ENCODE measurements around the gene C10orf71. TPM values are rescaled to one million over a fixed set of nuclear protein-coding genes. Genes with fewer than 3 reads are reported as not detected.

Gene C10orf71
- total RNA-seq, 2 experiments from 2014 or later = not detected

DNA sequence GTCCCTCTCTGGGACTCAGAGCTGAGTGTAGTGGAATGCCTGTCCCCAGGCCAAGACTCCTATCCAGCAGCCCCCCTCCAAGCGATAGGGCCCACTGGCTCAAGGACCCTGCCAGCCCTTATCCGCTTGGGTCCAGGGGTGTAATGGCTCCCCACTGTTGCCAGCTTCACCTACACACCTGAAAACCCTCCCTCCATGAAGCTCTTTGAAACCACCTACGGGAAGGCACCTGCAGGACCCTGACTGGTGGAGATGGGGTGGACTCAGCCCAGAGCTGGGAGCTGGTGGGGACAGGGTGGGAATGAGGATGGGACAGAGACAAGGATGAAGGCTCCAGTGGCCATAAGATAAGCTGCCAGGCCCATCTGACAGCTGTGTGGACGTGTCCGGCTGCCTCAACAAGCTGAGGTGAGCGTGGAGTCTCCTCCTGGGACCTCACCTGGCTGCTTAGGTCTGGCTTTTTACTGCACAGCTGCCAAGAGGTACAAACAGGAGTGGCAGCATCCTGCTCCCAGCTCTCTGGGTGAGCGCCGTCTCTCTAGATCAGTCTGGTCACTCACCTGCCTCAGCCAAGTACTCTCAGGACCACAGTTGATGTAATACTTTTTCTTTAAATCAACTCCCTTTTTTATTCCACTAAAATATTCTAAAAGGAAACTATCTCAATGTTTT, 55.1 kb downstream of the C10orf71 start:
- CTCF ChIA-PET = no interaction called here

DNA sequence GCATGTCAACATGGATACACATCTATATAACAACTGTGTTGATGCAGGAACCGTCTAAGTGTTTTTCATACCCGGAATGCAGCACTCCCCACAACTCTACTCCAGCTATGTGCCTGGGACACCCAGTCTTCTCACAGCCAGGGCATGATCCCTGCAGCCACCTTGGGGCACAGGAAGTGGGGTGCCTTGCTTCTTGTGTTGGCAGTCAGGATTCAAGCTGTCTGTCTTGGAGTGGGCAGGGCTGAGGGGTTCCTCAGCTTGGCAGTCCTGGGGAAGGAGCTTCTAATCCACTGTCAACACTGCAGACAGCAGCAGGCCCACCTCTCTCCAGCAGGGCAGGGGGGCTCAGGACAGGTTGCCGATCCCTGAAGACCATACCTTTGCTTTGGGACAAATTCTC, 55.6 kb downstream of the C10orf71 start:
- POLR2A ChIA-PET = no interaction called here
- CTCF ChIA-PET = no interaction called here

More for the DNA sequence above, 55.1 kb downstream of the C10orf71 start:
- POLR2A ChIA-PET = no interaction called here

- ChIA-PET POLR2A (no interaction called here), CTCF (no interaction called here)
Observed at GRCh38 chr10:49355221-49355620, 56.3 kb downstream of the C10orf71 start.

- ChIA-PET CTCF (no interaction called here), POLR2A (no interaction called here)
Observed at GRCh38 chr10:49356181-49356580, 57.2 kb downstream of the C10orf71 start.

DNA sequence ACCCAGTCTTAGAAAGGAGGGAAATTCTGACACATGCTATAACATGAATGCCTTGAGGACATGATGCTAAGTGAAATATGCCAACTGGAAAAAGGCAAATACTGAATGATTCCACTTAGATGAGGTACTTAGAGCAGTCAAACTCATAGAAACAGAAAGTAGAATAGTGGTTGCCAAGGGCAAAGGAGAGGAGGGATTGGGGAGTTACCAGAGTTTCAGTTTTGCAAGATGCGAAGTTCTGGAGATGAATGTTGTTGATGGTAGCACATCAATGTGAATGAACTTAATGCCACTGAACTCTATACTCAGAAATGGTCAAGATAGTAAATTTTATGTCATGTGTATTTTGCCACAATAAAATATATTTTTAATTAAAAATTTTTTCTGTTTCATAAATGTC, 58.0 kb downstream of the C10orf71 start:
- POLR2A ChIA-PET = no interaction called here
- CTCF ChIA-PET = no interaction called here

DNA sequence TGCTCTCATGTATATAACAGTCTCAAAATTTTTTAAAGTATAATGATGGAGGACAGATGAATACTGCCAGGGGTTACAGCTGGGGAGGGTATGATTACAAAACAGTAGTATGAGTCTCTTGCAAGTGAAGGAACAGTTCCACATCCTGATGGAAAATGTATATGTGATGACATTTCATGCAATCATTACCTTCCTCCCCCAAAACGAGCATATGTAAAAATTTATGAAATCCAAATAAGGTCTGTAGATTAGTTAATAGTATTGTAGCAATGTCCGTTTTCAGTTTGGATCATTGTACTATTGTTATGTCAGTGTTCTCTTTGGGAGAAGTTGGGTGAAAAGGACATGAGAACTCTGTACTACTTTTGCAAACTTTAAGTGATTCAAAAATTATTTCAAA, 58.9 kb downstream of the C10orf71 start:
- ChIA-PET CTCF (no interaction called here), POLR2A (no interaction called here)

DNA sequence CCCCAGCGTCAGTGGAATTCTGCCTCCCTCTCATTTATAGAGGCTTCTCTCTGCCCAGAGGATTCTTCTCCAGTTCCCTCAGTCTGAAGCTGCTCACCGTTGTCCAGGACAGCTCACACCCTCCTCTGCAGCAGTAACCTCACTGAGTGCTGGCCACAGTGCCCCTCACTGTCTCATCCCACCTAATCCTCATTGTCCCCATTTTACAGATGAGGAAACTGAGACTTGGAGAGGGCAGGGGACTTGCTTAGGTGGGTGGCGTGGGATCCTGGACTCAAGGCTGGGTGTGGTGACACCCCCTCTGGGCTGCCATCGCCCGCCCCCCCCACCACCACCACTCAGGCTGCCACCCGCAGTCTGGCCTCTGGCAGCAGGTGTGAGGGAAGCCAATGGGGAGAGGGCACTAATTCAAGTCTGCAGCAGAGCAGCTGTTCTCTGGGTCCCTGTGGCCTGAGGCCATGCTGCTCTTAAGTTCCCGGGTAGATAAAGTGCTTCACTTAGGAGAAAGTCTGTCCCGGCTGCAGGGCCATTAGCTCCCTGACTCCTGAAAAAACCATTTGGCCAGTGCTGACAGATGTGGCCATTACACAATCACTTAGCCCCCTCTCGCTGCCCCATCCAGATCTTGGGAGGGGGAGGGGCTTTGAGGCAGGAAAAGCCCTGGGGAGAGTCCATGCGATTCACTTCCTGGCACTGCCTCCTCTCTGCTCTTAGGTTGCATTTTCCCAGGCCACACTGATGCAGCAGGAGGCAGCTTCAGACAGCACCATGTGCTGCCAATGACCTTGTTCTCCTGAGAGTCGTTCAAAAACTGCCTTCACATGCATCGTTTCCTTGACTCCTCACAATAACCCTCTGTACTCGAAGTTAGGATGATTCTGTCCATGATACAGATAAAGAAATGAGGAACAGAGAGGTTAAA, 60.6 kb downstream of the C10orf71 start:
- CTCF ChIA-PET = no interaction called here
- POLR2A ChIA-PET = no interaction called here

DNA sequence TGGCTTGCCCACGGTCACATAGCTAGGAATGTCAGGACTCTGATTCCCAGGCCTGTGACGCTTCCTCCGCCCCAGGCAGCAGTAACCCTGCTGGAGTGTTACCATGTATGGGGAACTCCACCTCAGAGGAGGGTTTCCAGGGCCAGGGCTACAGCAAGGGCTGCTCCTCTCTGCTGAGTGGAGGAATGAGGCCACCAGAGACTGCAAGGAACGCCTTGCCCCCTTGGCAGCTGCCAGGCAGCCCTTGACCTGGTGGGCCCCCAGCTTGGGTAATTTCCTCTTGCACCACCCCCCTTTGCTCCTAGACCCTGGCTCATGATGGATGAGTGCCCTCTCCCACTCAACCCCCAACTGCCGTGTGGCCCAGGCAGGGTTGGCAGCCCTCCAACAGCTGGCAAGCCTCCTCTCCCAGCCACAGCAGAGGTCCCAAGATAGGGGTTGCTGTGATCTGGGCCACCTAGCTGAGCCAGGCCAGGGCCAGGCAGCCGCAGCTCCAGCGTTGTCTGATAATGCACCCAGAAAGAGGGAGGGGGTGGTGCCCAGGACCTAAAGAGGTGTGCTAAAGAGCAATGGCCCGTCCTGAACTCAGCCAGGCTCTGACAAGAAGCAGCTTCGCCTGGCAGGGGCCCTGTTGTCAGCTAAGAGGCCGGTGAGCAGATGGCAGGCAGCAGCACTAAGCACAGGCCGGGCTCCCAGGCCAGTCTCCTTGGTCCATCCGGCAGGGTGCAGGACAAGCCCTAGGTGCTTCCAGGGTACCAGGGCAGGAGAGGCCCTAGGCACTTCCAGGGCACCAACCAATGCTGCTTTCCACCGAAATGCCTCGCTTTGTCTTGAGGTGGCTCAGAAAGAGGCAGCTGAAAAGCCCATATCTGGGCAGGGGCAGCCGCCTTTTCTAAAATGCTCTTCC, 61.6 kb downstream of the C10orf71 start:
- ChIA-PET CTCF (no interaction called here), POLR2A (no interaction called here)

DNA sequence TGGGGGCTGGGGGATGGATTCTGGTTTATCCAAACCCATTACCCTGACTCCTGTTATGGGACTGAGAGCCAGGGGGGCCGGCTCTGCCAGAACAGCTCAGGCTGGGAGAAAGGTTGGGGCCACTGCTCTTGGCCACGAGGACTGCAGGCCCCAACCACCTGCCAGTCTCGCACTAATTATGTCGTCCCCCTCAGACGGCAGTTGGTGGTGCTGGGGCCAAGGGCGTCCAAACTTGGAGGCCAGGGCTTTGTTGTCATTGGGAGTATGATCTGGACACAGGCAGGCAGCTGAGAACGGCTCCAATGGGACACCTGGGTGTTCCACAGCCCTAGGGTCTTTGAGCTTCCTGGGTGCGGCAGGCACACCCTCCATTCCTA, 62.2 kb downstream of the C10orf71 start:
- ChIA-PET POLR2A (no interaction called here), CTCF (no interaction called here)

DNA sequence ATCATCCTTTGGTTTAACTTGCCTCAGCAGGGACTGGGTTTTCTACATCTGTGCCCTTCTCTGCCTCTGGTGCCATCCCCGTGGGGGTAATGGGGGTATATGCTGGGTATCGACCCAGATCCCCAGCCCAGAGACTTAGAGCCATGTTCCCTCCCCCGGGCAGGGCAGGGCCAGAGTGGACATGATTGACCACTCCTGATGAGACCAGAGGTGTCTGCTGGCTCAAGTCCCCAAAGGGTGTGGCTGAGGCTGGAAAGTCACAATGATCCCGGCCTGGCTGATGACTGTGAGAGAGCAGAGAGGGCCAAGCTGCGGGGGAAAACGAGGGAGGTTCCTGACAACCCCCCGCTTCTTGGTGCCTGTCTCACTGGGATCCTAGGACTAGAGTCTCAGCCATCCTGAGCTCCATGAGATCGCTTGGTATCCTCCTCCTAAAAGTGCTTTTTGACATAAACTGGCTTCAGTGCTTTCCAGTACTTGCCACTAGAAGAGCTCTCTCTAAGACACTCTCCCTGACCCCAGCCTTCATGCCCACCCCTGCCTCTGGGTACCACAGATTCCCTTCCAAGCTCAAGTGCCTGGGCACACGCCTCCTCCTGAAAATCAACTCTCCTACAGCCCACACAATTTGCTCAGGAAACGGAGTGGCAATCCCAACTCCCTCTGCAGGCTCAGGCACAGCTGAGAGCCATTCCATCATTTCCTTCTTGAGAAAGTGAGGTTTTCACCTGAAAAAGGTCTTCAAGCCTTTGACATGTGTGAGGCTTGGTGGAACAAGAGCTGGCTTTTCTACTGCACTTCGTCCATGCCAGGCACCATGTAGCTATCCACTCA, 63.0 kb downstream of the C10orf71 start:
- POLR2A ChIA-PET = no interaction called here
- CTCF ChIA-PET = no interaction called here

GRCh38 chr10:49362596-49363260, 63.8 kb downstream of the C10orf71 start:
- CTCF ChIA-PET = no interaction called here
- POLR2A ChIA-PET = no interaction called here

- ChIA-PET POLR2A (no interaction called here), CTCF (no interaction called here)
Observed at GRCh38 chr10:49363309-49364031, 64.5 kb downstream of the C10orf71 start.

GRCh38 chr10:49364051-49364450, 65.1 kb downstream of the C10orf71 start:
- ChIA-PET POLR2A (no interaction called here), CTCF (no interaction called here)

GRCh38 chr10:49364747-49365146, 65.8 kb downstream of the C10orf71 start:
- CTCF ChIA-PET = no interaction called here

GRCh38 chr10:49365275-49365674, 66.3 kb downstream of the C10orf71 start:
- POLR2A ChIA-PET = no interaction called here
- CTCF ChIA-PET = no interaction called here

More at GRCh38 chr10:49364747-49365146, 65.8 kb downstream of the C10orf71 start:
- POLR2A ChIA-PET = no interaction called here

DNA sequence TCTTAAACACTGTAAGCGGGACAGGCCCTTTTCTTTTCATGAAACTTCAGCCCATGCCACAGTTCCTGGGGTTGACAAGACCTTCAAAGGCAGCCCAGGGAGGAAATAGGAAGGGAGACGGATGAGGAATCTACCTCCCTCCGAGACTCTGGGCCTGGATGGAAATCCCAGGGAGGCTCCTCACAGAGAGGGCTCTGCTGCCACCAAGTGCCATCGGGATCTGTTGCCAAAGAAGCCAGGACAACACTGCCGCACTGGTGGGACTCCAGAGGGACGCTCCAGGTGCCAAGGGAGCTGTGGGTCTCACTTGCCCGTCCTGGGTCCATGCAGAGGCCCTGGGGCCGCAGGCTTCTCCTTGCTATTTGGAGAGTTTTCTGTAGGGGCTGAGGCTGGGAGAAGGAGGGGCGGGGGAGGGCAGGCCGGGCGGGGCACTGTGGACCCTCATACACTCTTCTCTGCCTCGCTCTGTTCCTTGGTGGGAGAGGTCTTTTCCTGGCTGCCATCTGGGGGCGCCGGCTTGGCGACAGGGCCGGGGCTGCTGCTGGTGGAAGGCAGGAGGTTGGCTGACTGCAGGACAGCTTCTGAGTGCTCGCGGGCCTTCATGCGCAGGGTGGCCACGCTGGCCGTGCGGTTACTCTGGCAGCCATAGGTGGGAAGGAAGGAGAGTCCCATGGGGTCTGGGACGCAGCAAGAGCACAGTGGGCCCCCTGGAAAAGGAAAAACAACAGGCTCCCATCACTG, 66.9 kb downstream of the C10orf71 start:
- POLR2A ChIA-PET = no interaction called here
- CTCF ChIA-PET = interaction anchor here (1.6 kb wide), 1 partner anchor 44 kb away, joined by 3 read pairs; no protein-coding TSS in a partner anchor

- ChIA-PET POLR2A (no interaction called here), CTCF (interaction anchor here (1.6 kb wide), 1 partner anchor 43 kb away, joined by 3 read pairs; no protein-coding TSS in a partner anchor)
Observed at GRCh38 chr10:49366460-49366859, 67.5 kb downstream of the C10orf71 start.

- CTCF ChIA-PET = no interaction called here
- POLR2A ChIA-PET = no interaction called here
Observed at GRCh38 chr10:49367600-49367999, 68.6 kb downstream of the C10orf71 start.
